HG02763 (cell line): ENCODE data around the gene NR2E1.

ENCODE experiments used
- ATAC-seq: cut with Tn5 transposase; IDR thresholded peaks from one replicate; pipeline ENCODE4 v1.9.1; 2021; ENCODE audit warnings: mild to moderate bottlenecking, moderate library complexity; ENCODE audit not compliant: unreplicated experiment

NR2E1 gene

GRCh38 chr6:108165714-108166663 lies at the start of gene NR2E1:
TSS of gene NR2E1 (plus strand) at chr6:108166022. CDS start at chr6:108166766, 744 bp downstream.
- no peak for ATAC-seq

- ATAC-seq, result no peak
Observed at GRCh38 chr6:108116546-108117426, 49.0 kb upstream of the NR2E1 start.

GRCh38 chr6:108117427-108118358 lies 48.1 kb upstream of the NR2E1 start:
- no peak for ATAC-seq

- ATAC-seq, result no peak
Observed at GRCh38 chr6:108118359-108118724, 47.5 kb upstream of the NR2E1 start.

GRCh38 chr6:108118810-108119768 lies 46.7 kb upstream of the NR2E1 start:
- no peak for ATAC-seq

- no peak for ATAC-seq
Observed at GRCh38 chr6:108119769-108120141, 46.1 kb upstream of the NR2E1 start.

- no peak for ATAC-seq
Observed at GRCh38 chr6:108120311-108120710, 45.5 kb upstream of the NR2E1 start.

- no peak for ATAC-seq
Observed at GRCh38 chr6:108121612-108122011, 44.2 kb upstream of the NR2E1 start.

GRCh38 chr6:108123481-108123929 lies 42.3 kb upstream of the NR2E1 start:
- ATAC-seq, result no peak

- ATAC-seq, result no peak
Observed at GRCh38 chr6:108123946-108124345, 41.9 kb upstream of the NR2E1 start.

GRCh38 chr6:108127056-108127455 lies 38.8 kb upstream of the NR2E1 start:
- no peak for ATAC-seq

GRCh38 chr6:108127826-108128225 lies 38.0 kb upstream of the NR2E1 start:
- no peak for ATAC-seq

GRCh38 chr6:108130262-108130661 lies 35.6 kb upstream of the NR2E1 start:
- ATAC-seq, result no peak

GRCh38 chr6:108132863-108133262 lies 33.0 kb upstream of the NR2E1 start:
- ATAC-seq, result no peak

GRCh38 chr6:108133594-108134179 lies 32.1 kb upstream of the NR2E1 start:
- no peak for ATAC-seq

- ATAC-seq, result no peak
Observed at GRCh38 chr6:108134213-108134970, 31.4 kb upstream of the NR2E1 start.

GRCh38 chr6:108142240-108142639 lies 23.6 kb upstream of the NR2E1 start:
- no peak for ATAC-seq

GRCh38 chr6:108145639-108146038 lies 20.2 kb upstream of the NR2E1 start:
- no peak for ATAC-seq
